AG04449 (cell line): ENCODE data around the gene BIN1.

ENCODE experiments used
- CTCF ChIA-PET: fragments of 350-600 bp; formaldehyde crosslinking; extraction: SDS; loops from one replicate; lab custom pipeline; 2021; ENCODE audit warnings: antibody characterized with exemption; lab: Yijun Ruan, JAX
- POLR2A ChIA-PET: fragments of 400-600, 350-600 bp; formaldehyde crosslinking; extraction: SDS; loops from one replicate; lab custom pipeline; 2020; ENCODE audit warnings: antibody characterized with exemption, inconsistent platforms; lab: Yijun Ruan, JAX
- DNase-seq: peaks from one replicate; pipeline ENCODE4 v3.0.0-alpha.2; 2010; ENCODE audit warnings: low read depth, low spot score
- H3K4me3 ChIP-seq: 2 replicates; pipeline ENCODE4 v1.5.1; 2011; ENCODE audit warnings: low read depth, mild to moderate bottlenecking, control low read depth, low read length
- TF ChIP-seq, protein P1 (sequence below): IDR thresholded peaks from one replicate; pipeline ENCODE4 v1.5.1; 2011; ENCODE audit warnings: mild to moderate bottlenecking, moderate library complexity, low read length, control low read depth, inconsistent platforms; ENCODE audit not compliant: insufficient read depth; ENCODE audit errors: missing control alignments

Gene BIN1

DNA sequence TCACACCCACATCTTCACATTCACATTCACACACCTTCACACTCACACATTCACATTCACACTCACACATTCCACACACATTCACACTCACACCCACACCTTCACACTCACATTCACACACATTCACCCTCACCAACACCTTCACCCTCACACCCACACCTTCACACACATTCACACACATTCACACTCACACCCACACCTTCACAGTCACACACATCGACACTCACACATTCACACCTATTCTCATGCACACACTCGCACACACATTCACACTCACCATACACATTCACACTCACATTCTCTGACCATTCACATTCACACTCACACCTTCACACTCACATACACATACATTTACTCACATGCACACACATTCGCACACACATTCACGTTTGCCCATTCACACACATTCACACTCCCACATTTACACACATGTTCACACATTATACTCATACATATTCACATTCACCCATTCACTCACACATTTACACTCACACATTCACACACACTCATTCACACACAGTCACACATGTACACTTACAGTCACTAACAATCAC lies 62.7 kb downstream of the BIN1 start:
- TF ChIP-seq, protein P1, sequence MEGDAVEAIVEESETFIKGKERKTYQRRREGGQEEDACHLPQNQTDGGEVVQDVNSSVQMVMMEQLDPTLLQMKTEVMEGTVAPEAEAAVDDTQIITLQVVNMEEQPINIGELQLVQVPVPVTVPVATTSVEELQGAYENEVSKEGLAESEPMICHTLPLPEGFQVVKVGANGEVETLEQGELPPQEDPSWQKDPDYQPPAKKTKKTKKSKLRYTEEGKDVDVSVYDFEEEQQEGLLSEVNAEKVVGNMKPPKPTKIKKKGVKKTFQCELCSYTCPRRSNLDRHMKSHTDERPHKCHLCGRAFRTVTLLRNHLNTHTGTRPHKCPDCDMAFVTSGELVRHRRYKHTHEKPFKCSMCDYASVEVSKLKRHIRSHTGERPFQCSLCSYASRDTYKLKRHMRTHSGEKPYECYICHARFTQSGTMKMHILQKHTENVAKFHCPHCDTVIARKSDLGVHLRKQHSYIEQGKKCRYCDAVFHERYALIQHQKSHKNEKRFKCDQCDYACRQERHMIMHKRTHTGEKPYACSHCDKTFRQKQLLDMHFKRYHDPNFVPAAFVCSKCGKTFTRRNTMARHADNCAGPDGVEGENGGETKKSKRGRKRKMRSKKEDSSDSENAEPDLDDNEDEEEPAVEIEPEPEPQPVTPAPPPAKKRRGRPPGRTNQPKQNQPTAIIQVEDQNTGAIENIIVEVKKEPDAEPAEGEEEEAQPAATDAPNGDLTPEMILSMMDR, result no peak
- ChIA-PET CTCF (interaction anchor here (1.7 to 2.3 kb wide), 2 partner anchors 8 to 11 kb away, joined by 5 to 9 read pairs; no protein-coding TSS in a partner anchor), POLR2A (no interaction called here)
- H3K4me3 ChIP-seq, result no peak overlapping the region
- DNase-seq, result no peak

- ChIA-PET POLR2A (no interaction called here), CTCF (interaction anchor here (1.1 to 1.5 kb wide), 2 partner anchors 17 to 18 kb away, joined by 3 to 4 read pairs; no protein-coding TSS in a partner anchor)
- TF ChIP-seq, protein P1, result no peak
- no peak overlapping the region for H3K4me3 ChIP-seq
- DNase-seq, result no peak
Measured at GRCh38 chr2:127043367-127044164, 63.4 kb downstream of the BIN1 start.

- POLR2A ChIA-PET, result interaction anchor here (0.5 kb wide), 1 partner anchor 91 kb away, joined by 3 read pairs; no protein-coding TSS in a partner anchor
- CTCF ChIA-PET, result interaction anchor here (0.7 to 2.1 kb wide), 4 partner anchors 8 to 11 kb away, joined by 3 to 8 read pairs (median 5); no protein-coding TSS in a partner anchor
- TF ChIP-seq, protein P1, result no peak
- DNase-seq, result no peak
- no peak overlapping the region for H3K4me3 ChIP-seq
Measured at GRCh38 chr2:127041259-127041970, 65.5 kb downstream of the BIN1 start.

DNA sequence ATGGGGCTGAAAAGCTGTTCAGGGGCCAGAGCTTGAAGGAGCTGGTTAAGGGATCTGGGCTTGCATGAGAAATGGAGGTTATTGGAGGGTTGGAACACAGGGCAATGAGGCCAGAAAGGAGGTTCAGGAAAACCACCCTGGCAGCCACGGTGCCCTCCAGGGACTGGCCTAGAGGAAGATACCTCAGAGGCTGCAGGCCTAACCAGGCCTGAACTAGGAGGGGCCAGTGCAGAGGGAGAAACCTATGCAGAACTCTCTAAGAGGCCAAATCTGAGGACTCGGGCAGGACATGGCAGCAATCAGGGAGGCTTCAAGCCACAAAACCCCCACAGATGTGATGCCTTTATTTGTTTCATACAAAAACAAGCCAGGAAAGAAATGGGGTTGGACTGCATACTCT lies 66.8 kb downstream of the BIN1 start:
- ChIA-PET CTCF (interaction anchor here (1.4 to 1.8 kb wide), 2 partner anchors 10 to 13 kb away, joined by 3 to 15 read pairs; no protein-coding TSS in a partner anchor), POLR2A (no interaction called here)
- DNase-seq, result no peak
- TF ChIP-seq, protein P1, result no peak
- no peak overlapping the region for H3K4me3 ChIP-seq

DNA sequence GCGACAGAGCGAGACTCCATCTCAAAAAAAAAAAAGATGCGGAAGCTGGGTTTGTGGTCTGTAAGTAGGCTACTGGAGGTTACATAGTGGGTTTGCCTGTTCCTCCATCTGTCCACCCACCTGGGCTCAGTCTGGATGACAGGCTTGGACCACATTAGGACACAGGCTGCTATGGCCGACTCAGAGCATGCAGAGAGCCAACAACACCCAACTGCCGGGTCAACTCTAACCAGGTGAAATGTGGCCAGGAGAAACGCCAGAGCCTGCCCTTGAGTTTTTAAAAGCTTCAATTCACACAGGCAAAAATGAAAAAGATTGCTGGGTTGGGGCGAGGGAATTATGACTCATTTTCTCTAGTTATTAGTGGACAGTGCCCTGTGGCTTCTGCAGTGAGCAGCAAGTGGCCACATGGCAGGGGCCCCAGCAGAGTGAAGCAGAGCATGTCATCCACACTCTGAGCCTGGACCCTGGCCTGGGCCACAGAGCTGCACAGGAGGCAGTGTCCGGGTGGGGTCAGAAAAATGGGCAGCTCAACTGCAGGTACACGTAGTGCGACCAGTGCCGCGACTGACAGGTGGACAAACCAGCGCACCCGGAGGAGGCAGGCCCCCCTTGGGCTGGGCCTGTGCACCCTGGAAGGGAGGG lies 67.4 kb downstream of the BIN1 start:
- no peak for DNase-seq
- no peak overlapping the region for H3K4me3 ChIP-seq
- TF ChIP-seq, protein P1, result no peak
- CTCF ChIA-PET, result interaction anchor here (1.0 to 1.8 kb wide), 3 partner anchors 9 to 14 kb away, joined by 3 to 15 read pairs (median 3); no protein-coding TSS in a partner anchor
- POLR2A ChIA-PET, result no interaction called here
